ENCODE results near the gene GGTLC1.
"Not testable (repeated sequence)": the region's sequence is repeated elsewhere in the genome, so short reads cannot be mapped to it uniquely, and the experiment has no call there.

Gene GGTLC1

DNA sequence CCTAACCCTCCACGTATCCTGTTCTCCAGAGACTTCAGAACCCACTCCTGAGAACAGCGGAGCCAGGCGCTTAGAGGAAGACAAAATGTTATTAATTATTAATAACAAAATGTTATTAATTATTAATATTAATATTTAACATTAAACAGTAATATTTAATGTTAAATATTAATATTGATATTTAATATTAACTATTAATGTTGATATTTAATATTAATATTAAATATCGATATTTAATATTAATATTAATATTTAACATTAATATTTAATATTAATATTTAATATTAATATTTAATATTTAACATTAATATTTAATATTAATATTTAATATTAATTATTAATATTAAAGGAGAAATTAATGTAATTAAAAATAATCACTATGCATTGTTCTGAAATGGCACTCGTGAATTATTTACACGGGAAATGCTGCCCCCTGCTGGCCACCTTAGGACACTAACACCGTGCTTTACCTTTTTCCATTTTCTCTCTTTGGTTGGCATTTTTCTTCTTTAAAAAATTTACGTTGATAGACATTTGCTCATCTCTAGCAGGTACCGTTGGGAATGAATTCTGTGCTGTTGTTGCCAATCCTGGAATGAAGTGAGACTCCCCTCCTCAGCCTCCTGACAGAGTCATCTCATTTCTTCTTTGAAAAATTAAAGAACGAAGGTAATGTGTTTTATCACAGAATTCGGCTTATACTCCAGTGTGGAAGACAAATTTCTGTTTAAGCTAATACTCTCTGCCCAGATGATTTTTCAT, 7.5 kb upstream of the GGTLC1 start:
- WGBS, 2 experiments, result 45 to 55% methylated on average over 7 of the region's 11 CpGs
- Histone ChIP-seq H3K9me3 (ENCODE audit: control insufficient read depth, low read length) (no peaks in the 10 kb centered on the region), H3K4me1 (ENCODE audit: control insufficient read depth, insufficient read depth, low read length) (no peaks in the 10 kb centered on the region), H3K27me3 (ENCODE audit: control insufficient read depth, insufficient read depth, low read length, poor library complexity, severe bottlenecking) (no peaks in the 10 kb centered on the region), H3K27ac (ENCODE audit: insufficient read depth, low read depth, low read length, poor library complexity, severe bottlenecking) (no peak overlapping the region), H3K4me3 (ENCODE audit: insufficient read depth, low read depth, low read length) (no peak overlapping the region), H3K36me3 (ENCODE audit: control insufficient read depth, insufficient read depth, low read length) (no peaks in the 10 kb centered on the region)

DNA sequence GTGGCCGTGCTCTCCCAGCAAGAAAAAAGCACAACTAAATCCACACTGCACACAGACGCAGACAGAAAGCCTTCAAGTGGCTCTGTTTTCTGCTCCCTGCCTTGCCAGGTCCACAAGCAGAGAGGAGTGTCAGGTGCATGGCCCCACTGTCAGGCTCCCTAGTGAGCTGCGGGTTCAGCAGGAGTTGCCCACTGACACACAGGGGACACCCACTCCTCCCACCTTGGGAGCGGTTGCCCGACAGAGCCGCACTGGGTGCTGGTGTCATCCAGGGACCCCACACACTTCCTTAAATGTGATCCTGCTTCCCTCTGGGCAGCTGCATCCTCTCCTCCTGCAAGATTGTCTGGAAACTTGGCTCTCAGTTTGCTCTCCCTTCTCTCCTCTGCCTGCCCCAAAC, 6.7 kb upstream of the GGTLC1 start:
- H3K27me3 ChIP-seq (ENCODE audit: control insufficient read depth, insufficient read depth, low read length, poor library complexity, severe bottlenecking); H3K9me3 ChIP-seq (ENCODE audit: control insufficient read depth, low read length); H3K36me3 ChIP-seq (ENCODE audit: control insufficient read depth, insufficient read depth, low read length); H3K4me1 ChIP-seq (ENCODE audit: control insufficient read depth, insufficient read depth, low read length); H3K4me3 ChIP-seq (ENCODE audit: insufficient read depth, low read depth, low read length); H3K27ac ChIP-seq (ENCODE audit: insufficient read depth, low read depth, low read length, poor library complexity, severe bottlenecking): not testable (repeated sequence)
- WGBS, 2 experiments, result 95 to 99% methylated on average over 6 of the region's 6 CpGs

DNA sequence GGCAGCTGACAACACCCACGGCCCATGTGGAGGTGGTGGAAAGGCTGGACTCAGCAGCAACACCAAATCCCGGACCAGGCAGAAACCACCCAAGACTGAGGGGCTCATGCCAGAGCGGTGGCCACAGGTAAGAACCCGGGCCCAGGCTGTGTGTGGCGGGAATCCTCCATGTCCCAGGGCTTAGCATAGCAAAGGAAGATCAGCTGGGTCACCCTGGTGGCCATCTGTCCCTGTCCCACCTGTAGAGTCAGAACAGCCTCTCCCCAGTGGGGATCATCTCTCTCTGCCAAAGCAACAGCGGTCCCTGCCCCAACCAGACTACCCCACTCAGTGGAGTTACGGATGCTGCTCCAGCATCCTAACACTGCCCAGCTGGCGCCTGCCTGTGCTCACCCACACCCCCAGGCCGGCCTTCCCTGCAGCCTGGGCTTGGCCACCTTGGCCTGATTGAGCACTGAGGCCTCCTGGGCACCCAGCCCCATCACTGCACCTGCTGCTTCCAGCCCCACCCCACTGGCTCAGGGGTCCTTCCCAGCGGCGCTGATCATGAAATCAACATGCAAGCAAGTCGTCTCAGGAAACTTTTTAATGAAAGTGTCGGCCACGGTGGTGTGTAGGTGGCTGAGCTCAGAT, 5.5 kb upstream of the GGTLC1 start:
- H3K4me1 ChIP-seq (ENCODE audit: control insufficient read depth, insufficient read depth, low read length); H3K9me3 ChIP-seq (ENCODE audit: control insufficient read depth, low read length); H3K27ac ChIP-seq (ENCODE audit: insufficient read depth, low read depth, low read length, poor library complexity, severe bottlenecking); H3K4me3 ChIP-seq (ENCODE audit: insufficient read depth, low read depth, low read length); H3K36me3 ChIP-seq (ENCODE audit: control insufficient read depth, insufficient read depth, low read length); H3K27me3 ChIP-seq (ENCODE audit: control insufficient read depth, insufficient read depth, low read length, poor library complexity, severe bottlenecking): not testable (repeated sequence)
- WGBS, 2 experiments, result 90 to 93% methylated on average over 13 to 14 of the region's 14 CpGs

DNA sequence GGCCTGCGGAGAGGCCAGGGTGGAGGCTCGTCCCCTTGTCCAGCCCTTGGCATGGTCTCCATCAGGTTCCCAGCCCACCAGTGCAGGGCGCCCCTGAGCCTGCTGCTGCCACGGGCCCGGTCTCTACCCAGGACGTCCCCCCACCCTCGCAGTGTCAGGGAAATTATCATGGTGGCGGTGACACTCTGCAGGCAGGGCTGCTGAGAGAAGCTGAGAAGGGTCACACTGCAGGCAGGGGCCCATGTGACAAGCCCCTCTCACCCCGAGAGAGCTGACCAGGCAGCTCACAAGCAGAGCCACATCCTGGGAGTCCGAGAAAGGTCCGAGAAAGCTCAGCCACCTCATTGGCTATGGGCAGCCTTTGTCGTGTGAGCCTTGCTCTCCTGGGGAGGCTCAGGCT, 4.9 kb upstream of the GGTLC1 start:
- not testable (repeated sequence) for H3K4me3 ChIP-seq (ENCODE audit: insufficient read depth, low read depth, low read length); H3K27ac ChIP-seq (ENCODE audit: insufficient read depth, low read depth, low read length, poor library complexity, severe bottlenecking); H3K36me3 ChIP-seq (ENCODE audit: control insufficient read depth, insufficient read depth, low read length); H3K9me3 ChIP-seq (ENCODE audit: control insufficient read depth, low read length); H3K27me3 ChIP-seq (ENCODE audit: control insufficient read depth, insufficient read depth, low read length, poor library complexity, severe bottlenecking); H3K4me1 ChIP-seq (ENCODE audit: control insufficient read depth, insufficient read depth, low read length)
- WGBS, 2 experiments, result 87% methylated on average over 12 of the region's 12 CpGs

DNA sequence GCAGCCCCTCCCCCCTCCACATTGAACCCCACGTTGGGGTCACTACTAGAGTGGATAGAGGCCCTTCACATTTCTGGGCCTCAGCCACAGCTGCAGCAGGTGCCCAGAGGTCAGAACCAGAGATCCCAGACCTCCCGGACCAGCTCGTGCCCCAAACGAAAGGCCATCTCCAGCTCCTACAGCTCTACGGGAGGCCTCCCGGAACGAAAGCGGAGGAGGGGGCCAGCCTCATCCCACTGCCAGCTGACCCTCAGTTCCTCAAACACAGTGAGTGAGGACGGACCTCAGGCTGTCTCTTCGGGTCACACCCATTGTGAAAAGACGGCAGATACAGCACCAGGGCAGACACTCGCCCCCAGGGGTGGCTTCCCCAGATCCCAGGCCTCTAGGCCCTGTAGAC, 1.7 kb upstream of the GGTLC1 start:
- H3K4me1 ChIP-seq (ENCODE audit: control insufficient read depth, insufficient read depth, low read length); H3K27ac ChIP-seq (ENCODE audit: insufficient read depth, low read depth, low read length, poor library complexity, severe bottlenecking); H3K27me3 ChIP-seq (ENCODE audit: control insufficient read depth, insufficient read depth, low read length, poor library complexity, severe bottlenecking); H3K9me3 ChIP-seq (ENCODE audit: control insufficient read depth, low read length); H3K36me3 ChIP-seq (ENCODE audit: control insufficient read depth, insufficient read depth, low read length); H3K4me3 ChIP-seq (ENCODE audit: insufficient read depth, low read depth, low read length): not testable (repeated sequence)
- WGBS, 2 experiments, result 89 to 92% methylated on average over 12 of the region's 12 CpGs

DNA sequence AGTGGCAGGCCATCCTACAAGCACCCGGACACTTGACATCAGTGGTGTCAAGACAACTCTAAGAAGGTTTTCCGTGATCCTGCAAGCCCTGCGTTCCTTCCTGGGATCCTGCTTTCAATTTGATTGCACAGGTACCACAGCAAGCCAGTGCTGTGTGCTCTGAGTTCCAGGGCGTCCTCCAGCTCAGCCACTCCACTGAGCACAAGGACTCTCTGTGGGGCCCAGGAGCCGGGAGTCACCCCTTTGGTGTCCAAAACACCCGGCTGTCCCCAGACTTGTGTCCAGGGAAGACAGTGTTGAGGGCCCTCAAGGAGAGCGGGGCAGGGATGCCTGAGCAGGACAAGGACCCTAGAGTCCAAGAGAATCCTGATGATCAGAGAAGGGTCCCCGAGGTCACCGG, 387 bp upstream of the GGTLC1 start:
- H3K27ac ChIP-seq (ENCODE audit: insufficient read depth, low read depth, low read length, poor library complexity, severe bottlenecking); H3K36me3 ChIP-seq (ENCODE audit: control insufficient read depth, insufficient read depth, low read length); H3K27me3 ChIP-seq (ENCODE audit: control insufficient read depth, insufficient read depth, low read length, poor library complexity, severe bottlenecking); H3K4me3 ChIP-seq (ENCODE audit: insufficient read depth, low read depth, low read length); H3K4me1 ChIP-seq (ENCODE audit: control insufficient read depth, insufficient read depth, low read length); H3K9me3 ChIP-seq (ENCODE audit: control insufficient read depth, low read length): not testable (repeated sequence)
- 95 to 97% methylated on average over 9 of the region's 9 CpGs for WGBS, 2 experiments

DNA sequence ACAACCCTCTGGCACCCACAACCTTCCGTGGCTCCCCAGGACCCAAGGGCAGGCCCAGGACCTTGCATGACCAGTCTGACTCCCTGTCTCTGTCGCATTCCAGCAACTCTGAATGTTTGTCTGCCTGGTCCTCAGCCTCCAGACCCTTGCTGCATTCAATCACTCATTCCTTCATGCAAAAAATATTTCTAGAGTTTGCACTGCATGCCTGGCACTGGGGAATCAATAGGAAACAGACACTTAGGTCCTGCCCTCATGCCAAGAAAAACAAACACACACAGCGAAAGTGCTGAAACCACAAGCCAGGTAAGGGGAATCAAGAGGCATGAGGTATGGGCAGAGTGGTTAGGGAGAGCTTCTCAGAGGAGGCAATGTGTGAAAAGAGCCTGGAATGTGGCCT, 1.9 kb downstream of the GGTLC1 start:
- H3K27ac ChIP-seq (ENCODE audit: insufficient read depth, low read depth, low read length, poor library complexity, severe bottlenecking); H3K4me1 ChIP-seq (ENCODE audit: control insufficient read depth, insufficient read depth, low read length); H3K9me3 ChIP-seq (ENCODE audit: control insufficient read depth, low read length); H3K4me3 ChIP-seq (ENCODE audit: insufficient read depth, low read depth, low read length); H3K27me3 ChIP-seq (ENCODE audit: control insufficient read depth, insufficient read depth, low read length, poor library complexity, severe bottlenecking); H3K36me3 ChIP-seq (ENCODE audit: control insufficient read depth, insufficient read depth, low read length): not testable (repeated sequence)
- 88 to 98% methylated on average over 2 to 3 of the region's 3 CpGs for WGBS, 2 experiments

DNA sequence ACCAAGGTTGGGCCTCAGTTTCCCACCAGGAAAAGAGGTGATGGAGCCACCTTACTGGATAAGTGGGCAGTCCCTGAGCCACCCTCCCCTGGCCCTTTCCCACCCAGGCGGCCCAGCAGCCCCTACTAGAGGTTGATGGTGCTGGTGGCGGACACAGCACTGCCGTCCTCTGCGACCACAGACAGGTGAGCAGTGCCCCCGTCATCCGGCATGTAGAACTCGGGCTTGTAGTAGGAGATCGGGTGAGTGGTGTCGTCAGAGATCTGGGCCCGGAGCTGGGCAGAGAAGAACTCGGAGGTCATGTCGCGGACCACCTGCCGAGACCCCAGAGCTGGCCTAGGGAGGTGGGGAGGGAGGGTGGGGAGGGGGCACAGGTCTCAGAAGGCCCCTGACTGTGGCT, 2.3 kb downstream of the GGTLC1 start:
- not testable (repeated sequence) for H3K4me3 ChIP-seq (ENCODE audit: insufficient read depth, low read depth, low read length); H3K9me3 ChIP-seq (ENCODE audit: control insufficient read depth, low read length); H3K4me1 ChIP-seq (ENCODE audit: control insufficient read depth, insufficient read depth, low read length); H3K36me3 ChIP-seq (ENCODE audit: control insufficient read depth, insufficient read depth, low read length); H3K27me3 ChIP-seq (ENCODE audit: control insufficient read depth, insufficient read depth, low read length, poor library complexity, severe bottlenecking); H3K27ac ChIP-seq (ENCODE audit: insufficient read depth, low read depth, low read length, poor library complexity, severe bottlenecking)
- WGBS, 2 experiments, result 94 to 95% methylated on average over 14 of the region's 14 CpGs

DNA sequence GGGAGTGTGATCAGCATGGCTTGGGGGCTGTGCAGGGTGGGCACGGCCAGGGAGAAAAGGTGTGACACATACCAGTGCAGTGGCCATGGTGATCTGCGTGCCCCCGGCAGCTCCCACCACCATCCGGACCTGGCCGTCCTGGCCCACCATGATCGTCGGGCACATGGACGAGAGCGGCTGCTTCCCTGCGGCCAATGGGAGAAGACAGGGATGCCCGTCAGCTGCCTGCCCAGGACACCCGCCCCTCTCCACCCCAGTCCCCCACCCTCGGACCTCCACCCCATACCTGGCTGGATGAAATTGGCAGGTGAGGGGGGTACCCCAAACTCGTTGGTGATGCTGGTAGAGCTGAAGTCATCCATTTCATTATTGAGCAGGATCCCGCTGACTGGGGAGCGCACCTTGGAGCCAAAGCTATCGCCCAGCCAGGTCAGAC, 2.8 kb downstream of the GGTLC1 start:
- H3K27me3 ChIP-seq (ENCODE audit: control insufficient read depth, insufficient read depth, low read length, poor library complexity, severe bottlenecking); H3K9me3 ChIP-seq (ENCODE audit: control insufficient read depth, low read length); H3K36me3 ChIP-seq (ENCODE audit: control insufficient read depth, insufficient read depth, low read length); H3K27ac ChIP-seq (ENCODE audit: insufficient read depth, low read depth, low read length, poor library complexity, severe bottlenecking); H3K4me1 ChIP-seq (ENCODE audit: control insufficient read depth, insufficient read depth, low read length); H3K4me3 ChIP-seq (ENCODE audit: insufficient read depth, low read depth, low read length): not testable (repeated sequence)
- 94 to 95% methylated on average over 14 to 15 of the region's 17 CpGs for WGBS, 2 experiments

DNA sequence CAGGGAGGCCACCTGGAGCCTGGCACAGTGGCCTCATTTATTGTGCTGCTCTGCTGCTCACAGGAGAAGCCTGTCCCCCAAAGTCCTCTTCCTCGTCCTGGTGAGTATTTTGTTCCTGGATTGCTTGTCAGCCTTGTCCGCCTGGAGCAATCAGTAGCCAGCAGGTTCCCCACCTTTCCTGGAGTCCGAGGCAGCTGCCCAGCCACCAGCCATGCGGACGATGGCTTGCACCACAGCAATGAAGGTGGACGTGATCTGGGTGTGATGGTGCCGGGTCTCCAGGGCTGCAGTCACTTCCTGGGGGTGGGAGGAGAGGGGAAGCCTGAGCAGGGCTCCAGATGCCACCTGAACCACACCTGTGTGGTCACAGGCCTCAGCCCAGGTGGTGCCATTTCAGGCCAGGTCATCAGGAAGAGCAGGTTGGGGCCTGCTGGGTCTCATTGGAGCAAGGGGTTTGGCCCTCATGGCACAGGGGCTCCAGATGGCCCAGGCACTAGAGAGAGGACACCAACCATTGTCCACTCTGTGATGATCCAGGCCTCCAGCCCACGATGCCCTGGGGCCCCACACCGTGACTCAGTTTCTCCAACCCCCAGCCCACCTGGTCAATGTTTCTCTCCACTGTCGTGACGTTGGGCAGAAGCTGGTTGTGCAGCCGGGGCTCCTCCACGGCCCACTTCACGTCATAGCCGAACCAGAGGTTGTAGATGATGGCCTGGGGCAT, 3.4 kb downstream of the GGTLC1 start:
- H3K27me3 ChIP-seq (ENCODE audit: control insufficient read depth, insufficient read depth, low read length, poor library complexity, severe bottlenecking); H3K4me3 ChIP-seq (ENCODE audit: insufficient read depth, low read depth, low read length); H3K9me3 ChIP-seq (ENCODE audit: control insufficient read depth, low read length); H3K36me3 ChIP-seq (ENCODE audit: control insufficient read depth, insufficient read depth, low read length); H3K4me1 ChIP-seq (ENCODE audit: control insufficient read depth, insufficient read depth, low read length); H3K27ac ChIP-seq (ENCODE audit: insufficient read depth, low read depth, low read length, poor library complexity, severe bottlenecking): not testable (repeated sequence)
- WGBS, 2 experiments, result 92 to 95% methylated on average over 14 to 15 of the region's 15 CpGs
